GM12865 (cell line): Measurements from ENCODE around the gene SLC37A4.

Experiments used
- DNase-seq: peaks from one replicate; pipeline ENCODE4 v3.0.0; 2010; ENCODE audit warnings: low read depth
- H3K4me3 ChIP-seq: 2 replicates; pipeline ENCODE4 v1.5.1; 2011; ENCODE audit warnings: mild to moderate bottlenecking, low read depth, low read length, control low read depth
- TF ChIP-seq, protein P1 (sequence below): IDR thresholded peaks from 2 replicates; pipeline ENCODE4 v1.5.1; 2011; ENCODE audit warnings: low read length, control low read depth, low read depth, inconsistent platforms; ENCODE audit not compliant: insufficient read depth; ENCODE audit errors: missing control alignments

Gene SLC37A4

GRCh38 chr11:119029069-119029339 is 1.7 kb downstream of the SLC37A4 start:
- H3K4me3 ChIP-seq: no peak overlapping the region
- no peak for DNase-seq
- TF ChIP-seq, protein P1, sequence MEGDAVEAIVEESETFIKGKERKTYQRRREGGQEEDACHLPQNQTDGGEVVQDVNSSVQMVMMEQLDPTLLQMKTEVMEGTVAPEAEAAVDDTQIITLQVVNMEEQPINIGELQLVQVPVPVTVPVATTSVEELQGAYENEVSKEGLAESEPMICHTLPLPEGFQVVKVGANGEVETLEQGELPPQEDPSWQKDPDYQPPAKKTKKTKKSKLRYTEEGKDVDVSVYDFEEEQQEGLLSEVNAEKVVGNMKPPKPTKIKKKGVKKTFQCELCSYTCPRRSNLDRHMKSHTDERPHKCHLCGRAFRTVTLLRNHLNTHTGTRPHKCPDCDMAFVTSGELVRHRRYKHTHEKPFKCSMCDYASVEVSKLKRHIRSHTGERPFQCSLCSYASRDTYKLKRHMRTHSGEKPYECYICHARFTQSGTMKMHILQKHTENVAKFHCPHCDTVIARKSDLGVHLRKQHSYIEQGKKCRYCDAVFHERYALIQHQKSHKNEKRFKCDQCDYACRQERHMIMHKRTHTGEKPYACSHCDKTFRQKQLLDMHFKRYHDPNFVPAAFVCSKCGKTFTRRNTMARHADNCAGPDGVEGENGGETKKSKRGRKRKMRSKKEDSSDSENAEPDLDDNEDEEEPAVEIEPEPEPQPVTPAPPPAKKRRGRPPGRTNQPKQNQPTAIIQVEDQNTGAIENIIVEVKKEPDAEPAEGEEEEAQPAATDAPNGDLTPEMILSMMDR: no peak

- H3K4me3 ChIP-seq: no peak overlapping the region
- no peak for DNase-seq
- TF ChIP-seq, protein P1: no peak
Observed at GRCh38 chr11:119028346-119029068, 2.2 kb downstream of the SLC37A4 start.

DNA sequence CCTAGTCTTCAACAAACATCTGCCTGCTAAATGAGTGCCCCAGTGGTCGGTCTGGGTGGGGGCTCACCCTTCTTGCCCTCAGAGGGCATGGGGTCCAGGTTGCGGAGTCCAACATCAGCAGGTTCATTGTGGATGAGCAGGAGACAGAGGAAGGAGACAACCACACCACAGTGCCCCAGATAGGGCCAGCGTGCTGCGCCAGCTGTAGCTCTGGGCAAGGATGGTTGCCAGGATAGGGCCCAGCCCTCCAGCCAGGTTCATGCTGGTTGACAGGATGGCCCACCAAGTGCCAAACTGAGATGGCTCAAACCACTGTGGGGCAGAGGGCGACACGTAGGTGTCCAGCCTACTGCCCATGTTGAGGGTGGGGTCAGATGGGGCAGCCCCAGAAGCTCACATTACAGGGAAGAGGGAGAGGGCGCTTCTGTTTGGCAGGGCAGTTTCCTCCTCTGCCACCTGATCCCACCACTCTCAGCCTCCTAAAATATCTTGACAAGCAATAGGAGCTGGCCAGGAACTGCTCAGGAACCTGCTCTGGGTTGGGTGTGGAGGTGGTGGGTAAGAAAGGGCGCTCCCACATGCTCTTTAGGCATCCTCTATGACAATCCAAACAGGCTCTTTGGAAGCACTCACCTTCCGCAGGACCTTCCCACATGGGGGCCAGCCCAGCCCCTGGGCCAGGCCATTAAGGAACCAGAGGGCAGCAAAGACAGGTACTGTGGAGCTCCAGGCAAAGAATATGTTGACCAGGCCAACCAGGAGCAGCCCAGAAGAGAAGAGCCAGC is 2.9 kb downstream of the SLC37A4 start:
- TF ChIP-seq, protein P1: no peak
- H3K4me3 ChIP-seq: no peak overlapping the region
- no peak for DNase-seq

DNA sequence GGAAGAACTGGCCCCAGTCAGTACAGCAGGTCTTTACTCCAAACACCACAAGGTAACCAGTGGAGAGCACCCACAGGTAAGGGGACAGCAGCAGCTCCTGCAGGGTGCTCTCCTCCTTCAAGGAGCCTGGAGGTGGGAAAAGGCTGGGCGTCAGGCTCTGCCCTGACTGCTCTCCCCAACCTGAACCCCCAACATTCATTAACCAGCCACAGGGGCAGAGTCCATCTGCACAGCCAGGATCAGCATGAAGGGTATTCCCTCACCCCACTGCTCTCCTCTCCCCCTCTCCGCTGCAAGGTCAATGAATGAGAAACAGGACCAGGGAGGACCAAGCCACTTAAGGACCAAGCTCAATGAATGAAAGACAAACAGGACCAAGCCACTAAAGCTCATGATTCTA is 3.7 kb downstream of the SLC37A4 start:
- no peak for DNase-seq
- TF ChIP-seq, protein P1: no peak
- no peak overlapping the region for H3K4me3 ChIP-seq

DNA sequence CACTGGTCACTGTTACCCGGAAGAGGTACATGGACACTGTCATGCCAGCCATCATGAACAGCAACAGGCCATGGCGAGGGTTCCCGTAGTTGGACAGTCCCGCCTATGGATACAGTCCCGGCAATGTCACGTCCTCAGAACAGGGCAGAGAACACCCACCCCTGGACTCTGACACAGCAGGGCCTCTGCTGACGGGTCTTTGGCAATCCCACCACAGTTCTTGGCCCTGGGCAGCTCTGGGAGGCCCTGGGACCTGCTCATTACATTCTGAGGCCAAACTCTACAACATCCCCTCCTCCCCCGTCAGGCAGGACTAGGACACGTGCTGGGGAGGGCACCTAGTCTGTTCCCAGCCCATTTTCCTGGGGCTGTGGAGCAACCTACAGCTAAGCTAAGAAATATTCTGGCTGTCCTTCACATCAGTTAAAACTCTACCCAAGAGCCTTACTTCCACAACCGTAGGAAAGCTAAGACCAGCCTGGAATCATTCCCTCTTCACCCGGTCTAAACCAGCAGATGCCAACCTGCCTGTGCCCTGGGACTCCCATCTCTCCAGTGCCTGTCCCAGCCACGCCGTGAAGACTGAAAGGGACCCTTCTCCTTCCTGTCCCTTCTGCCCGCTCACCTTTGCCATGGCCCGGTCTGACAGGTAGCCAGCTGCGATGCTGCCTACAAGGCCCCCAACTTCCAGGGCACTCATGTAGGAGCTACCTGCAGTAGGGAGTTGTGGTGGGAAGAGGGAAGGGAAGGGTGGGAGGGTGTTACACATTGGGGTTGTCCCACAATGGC is 4.5 kb downstream of the SLC37A4 start:
- no peak overlapping the region for H3K4me3 ChIP-seq
- DNase-seq: no peak
- TF ChIP-seq, protein P1: no peak

DNA sequence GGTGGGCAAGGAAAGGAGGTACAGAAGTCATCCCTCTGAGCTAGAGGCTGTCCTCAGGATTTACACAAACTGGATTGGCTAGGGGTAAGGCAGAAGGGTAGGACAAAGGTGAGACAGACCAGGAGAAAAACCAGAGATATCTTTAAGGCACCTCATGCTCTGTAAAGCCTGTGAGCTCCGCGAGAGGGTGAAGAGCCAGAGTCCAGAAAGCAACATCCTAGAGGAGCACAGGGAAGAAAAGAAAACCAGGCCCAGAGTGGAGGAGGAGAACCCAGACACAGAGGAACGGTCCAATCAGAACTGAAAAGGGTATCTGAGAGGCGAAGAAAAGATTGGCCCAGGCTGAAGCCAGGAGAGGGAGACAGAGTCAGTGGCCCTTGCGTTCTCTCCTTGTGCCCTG is 5.1 kb downstream of the SLC37A4 start:
- no peak for DNase-seq
- no peak overlapping the region for H3K4me3 ChIP-seq
- TF ChIP-seq, protein P1: no peak
